RPMI8226 (cell line): Measurements from ENCODE around the gene CYSLTR2.

Source experiments
- DNase-seq: peaks from one replicate; pipeline ENCODE4 v3.0.0-alpha.2; 2015

The CYSLTR2 gene

DNA sequence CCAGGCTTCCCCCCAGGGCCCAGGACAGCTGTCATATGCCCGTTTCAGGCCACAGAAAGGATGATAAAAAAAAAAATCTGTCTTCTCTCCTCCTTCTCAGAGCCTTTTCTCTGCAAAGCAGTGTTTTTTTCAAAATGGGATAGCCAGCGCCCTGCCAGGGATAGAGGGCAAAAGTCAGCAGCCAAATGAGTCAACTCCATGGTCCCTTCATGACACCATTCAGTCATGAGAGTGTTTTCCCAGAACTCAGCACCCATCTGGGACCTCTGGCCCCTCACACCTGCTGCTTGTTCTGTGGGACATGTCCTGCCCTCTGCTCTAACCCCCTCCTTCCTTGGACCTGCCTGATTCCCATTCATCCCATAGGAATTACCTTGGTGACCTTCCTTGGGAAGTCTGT is 95.0 kb downstream of the CYSLTR2 start:
- no peak for DNase-seq

GRCh38 chr13:48749144-48749543 is 95.4 kb downstream of the CYSLTR2 start:
- no peak for DNase-seq

GRCh38 chr13:48749699-48750473 is 96.2 kb downstream of the CYSLTR2 start:
- DNase-seq, result peak; percentile 24

DNA sequence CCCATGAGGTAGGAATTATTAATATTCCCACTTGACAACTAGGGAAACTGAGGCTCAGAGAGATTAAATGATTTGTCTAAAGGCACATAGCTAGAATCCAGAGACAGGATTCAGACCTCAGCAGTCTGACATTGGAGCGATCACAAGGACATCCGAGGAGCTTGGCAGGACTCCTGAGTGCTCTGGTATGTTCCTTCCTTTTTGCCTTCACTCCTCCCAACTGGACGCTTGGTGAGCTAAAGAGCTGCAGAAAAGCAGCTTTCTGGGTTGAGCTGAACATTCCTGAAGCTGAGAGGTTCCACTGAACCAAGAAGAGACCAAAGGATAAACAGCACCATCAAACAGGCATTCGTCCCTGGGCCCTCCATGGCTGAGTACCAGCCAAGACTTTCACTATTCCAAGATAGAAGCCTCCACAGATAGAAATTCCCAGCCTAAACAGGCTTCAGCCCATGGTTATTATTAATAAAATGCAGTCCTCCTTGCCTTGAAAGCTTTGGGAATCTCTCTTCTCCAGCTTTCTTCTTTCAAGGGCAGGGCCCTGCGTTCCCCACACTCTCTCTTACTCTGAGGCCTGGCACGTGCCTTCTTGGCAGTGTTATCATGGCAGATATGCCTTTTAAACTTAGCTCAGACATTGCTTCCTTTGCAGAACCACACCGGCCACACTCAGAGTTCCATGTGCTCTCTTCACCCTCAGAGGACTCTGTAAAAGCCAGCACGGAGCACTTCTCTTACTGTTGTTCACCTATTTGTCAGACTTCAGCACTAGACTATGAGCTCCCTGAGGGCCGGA is 97.1 kb downstream of the CYSLTR2 start:
- no peak for DNase-seq

- no peak for DNase-seq
Observed at GRCh38 chr13:48760626-48761025, 106.9 kb downstream of the CYSLTR2 start.
